Right lobe of liver (tissue), 4 donors: ENCODE measurements around the gene PNRC1.

Experiments used
- POLR2A ChIP-seq: fragments of 450-650 bp; IDR thresholded peaks from one replicate; pipeline ENCODE4 v1.6.1; 2017; ENCODE audit warnings: antibody characterized with exemption, mild to moderate bottlenecking
- TF ChIP-seq, protein P1 (sequence below), 4 donors: fragments of 200-600 bp in 3 of 4; fragments of 450-650 bp in 1 of 4; IDR thresholded peaks; one replicate each; pipeline versions ENCODE4 v1.5.1 to v1.8.0; 2016 to 2022; ENCODE audit warnings: antibody characterized with exemption in 4 of 4, mild to moderate bottlenecking in 2 of 4
- donor health status: DM: no; HTN: no; CAD: no.
- donor health status: DM: no; HTN: no; CAD: no.
- donor health status: DM: no; HTN: yes; CAD: no.

DNA sequence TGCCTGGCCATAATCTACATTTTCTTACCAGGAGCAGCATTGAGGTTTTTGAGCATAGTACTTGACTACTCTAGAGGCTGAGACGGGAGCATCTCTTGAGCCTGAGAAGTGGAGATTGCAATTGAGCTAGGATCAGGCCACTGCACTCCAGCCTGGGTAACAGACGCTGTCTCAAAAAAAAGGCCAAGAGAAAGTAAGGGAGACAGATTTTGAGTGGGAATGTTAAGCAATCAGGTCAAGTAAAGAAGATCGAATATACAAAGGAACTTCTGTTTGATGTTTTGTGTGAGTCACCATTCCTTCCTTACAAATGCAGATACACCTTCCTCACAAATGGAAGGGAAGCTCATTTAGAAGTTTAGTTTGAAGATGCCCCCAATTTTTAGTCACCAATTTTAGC, 4.4 kb downstream of the PNRC1 start:
- TF ChIP-seq, protein P1, sequence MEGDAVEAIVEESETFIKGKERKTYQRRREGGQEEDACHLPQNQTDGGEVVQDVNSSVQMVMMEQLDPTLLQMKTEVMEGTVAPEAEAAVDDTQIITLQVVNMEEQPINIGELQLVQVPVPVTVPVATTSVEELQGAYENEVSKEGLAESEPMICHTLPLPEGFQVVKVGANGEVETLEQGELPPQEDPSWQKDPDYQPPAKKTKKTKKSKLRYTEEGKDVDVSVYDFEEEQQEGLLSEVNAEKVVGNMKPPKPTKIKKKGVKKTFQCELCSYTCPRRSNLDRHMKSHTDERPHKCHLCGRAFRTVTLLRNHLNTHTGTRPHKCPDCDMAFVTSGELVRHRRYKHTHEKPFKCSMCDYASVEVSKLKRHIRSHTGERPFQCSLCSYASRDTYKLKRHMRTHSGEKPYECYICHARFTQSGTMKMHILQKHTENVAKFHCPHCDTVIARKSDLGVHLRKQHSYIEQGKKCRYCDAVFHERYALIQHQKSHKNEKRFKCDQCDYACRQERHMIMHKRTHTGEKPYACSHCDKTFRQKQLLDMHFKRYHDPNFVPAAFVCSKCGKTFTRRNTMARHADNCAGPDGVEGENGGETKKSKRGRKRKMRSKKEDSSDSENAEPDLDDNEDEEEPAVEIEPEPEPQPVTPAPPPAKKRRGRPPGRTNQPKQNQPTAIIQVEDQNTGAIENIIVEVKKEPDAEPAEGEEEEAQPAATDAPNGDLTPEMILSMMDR (IDR thresholded peaks at IDR 0.05) = no peak
- TF ChIP-seq POLR2A = no peak
